Measurements from ENCODE around the gene NR5A2.

The NR5A2 gene

GRCh38 chr1:200027264-200027823 lies at the start of gene NR5A2:
Gene NR5A2 (plus strand): TSS chr1:200027710. CDS start chr1:200027848, 138 bp downstream.
- H3K9ac ChIP-seq (ENCODE audit: low read length) = peak within 1 kb of the TSS; percentile 70
- H3K36me3 ChIP-seq (ENCODE audit: insufficient read depth, low read length) = no peaks in the 10 kb centered on the region
- no peaks in the 10 kb centered on the region for H4K20me1 ChIP-seq (ENCODE audit: insufficient read depth, low read length)
- TF ChIP-seq CTCF (IDR thresholded peaks at IDR 0.05; ENCODE audit: low read length) (no peak), EZH2 (IDR thresholded peaks at IDR 0.05; ENCODE audit: borderline replicate concordance, low read length) (no peak)
- H2AFZ ChIP-seq (ENCODE audit: low read length) = no peak within 1 kb of the TSS
- peak within 1 kb of the TSS; percentile 81 for H3K4me2 ChIP-seq (ENCODE audit: low read length)
- H3K4me1 ChIP-seq (ENCODE audit: insufficient read depth, low read length, severe bottlenecking) = peaks cover 30% of the 10 kb centered on the region
- H3K27me3 ChIP-seq (ENCODE audit: insufficient read depth, low read length) = no peaks in the 10 kb centered on the region
- no peaks in the 10 kb centered on the region for H3K79me2 ChIP-seq (ENCODE audit: insufficient read depth, low read length)
- no peaks in the 10 kb centered on the region for H3K9me3 ChIP-seq (ENCODE audit: low read length)
- no peaks in the 10 kb centered on the region for H3K9me2 ChIP-seq (ENCODE audit: low read depth, low read length)
- H3F3A ChIP-seq (ENCODE audit: insufficient read depth, low read length) = no peaks in the 10 kb centered on the region
- peak within 1 kb of the TSS; percentile 75 for H3K27ac ChIP-seq (ENCODE audit: low read depth, low read length, poor library complexity, severe bottlenecking)
- H3K4me3 ChIP-seq (ENCODE audit: low read depth, low read length, poor library complexity, severe bottlenecking) = peak within 1 kb of the TSS; percentile 74

GRCh38 chr1:199978408-199978940 lies 49.0 kb upstream of the NR5A2 start:
- H3K9me2 ChIP-seq (ENCODE audit: low read depth, low read length) = no peaks in the 10 kb centered on the region
- no peak overlapping the region for H2AFZ ChIP-seq (ENCODE audit: low read length)
- H4K20me1 ChIP-seq (ENCODE audit: insufficient read depth, low read length) = no peaks in the 10 kb centered on the region

GRCh38 chr1:199979071-199979470 lies 48.4 kb upstream of the NR5A2 start:
- H3K27me3 ChIP-seq (ENCODE audit: insufficient read depth, low read length) = no peaks in the 10 kb centered on the region
- H3K9me3 ChIP-seq (ENCODE audit: low read length) = no peaks in the 10 kb centered on the region
- peak overlapping the region; percentile 38 for H3K4me2 ChIP-seq (ENCODE audit: low read length)
- no peaks in the 10 kb centered on the region for H3K79me2 ChIP-seq (ENCODE audit: insufficient read depth, low read length)
- H4K20me1 ChIP-seq (ENCODE audit: insufficient read depth, low read length) = no peaks in the 10 kb centered on the region
- no peak for TF ChIP-seq CTCF (IDR thresholded peaks at IDR 0.05; ENCODE audit: low read length)
- no peak for TF ChIP-seq EZH2 (IDR thresholded peaks at IDR 0.05; ENCODE audit: borderline replicate concordance, low read length)
- peaks cover 62% of the 10 kb centered on the region for H3K4me1 ChIP-seq (ENCODE audit: insufficient read depth, low read length, severe bottlenecking)
- peak overlapping the region; percentile 16 for H3K4me3 ChIP-seq (ENCODE audit: low read depth, low read length, poor library complexity, severe bottlenecking)
- no peak overlapping the region for H2AFZ ChIP-seq (ENCODE audit: low read length)
- no peaks in the 10 kb centered on the region; the same call in 1 of the 2 replicates for H3F3A ChIP-seq (ENCODE audit: insufficient read depth, low read length)
- H3K9ac ChIP-seq (ENCODE audit: low read length) = peak overlapping the region; percentile 53
- no peaks in the 10 kb centered on the region for H3K36me3 ChIP-seq (ENCODE audit: insufficient read depth, low read length)
- H3K27ac ChIP-seq (ENCODE audit: low read depth, low read length, poor library complexity, severe bottlenecking) = peak overlapping the region; percentile 96
- no peaks in the 10 kb centered on the region for H3K9me2 ChIP-seq (ENCODE audit: low read depth, low read length)

More at GRCh38 chr1:199978408-199978940, 49.0 kb upstream of the NR5A2 start:
- Histone ChIP-seq H3F3A (ENCODE audit: insufficient read depth, low read length) (no peaks in the 10 kb centered on the region; the same call in 1 of the 2 replicates), H3K79me2 (ENCODE audit: insufficient read depth, low read length) (no peaks in the 10 kb centered on the region), H3K9ac (ENCODE audit: low read length) (peak overlapping the region; percentile 53), H3K27ac (ENCODE audit: low read depth, low read length, poor library complexity, severe bottlenecking) (peak overlapping the region; percentile 96), H3K36me3 (ENCODE audit: insufficient read depth, low read length) (no peaks in the 10 kb centered on the region), H3K4me1 (ENCODE audit: insufficient read depth, low read length, severe bottlenecking) (peaks cover 68% of the 10 kb centered on the region), H3K4me2 (ENCODE audit: low read length) (peak overlapping the region; percentile 38), H3K4me3 (ENCODE audit: low read depth, low read length, poor library complexity, severe bottlenecking) (no peak overlapping the region), H3K27me3 (ENCODE audit: insufficient read depth, low read length) (no peaks in the 10 kb centered on the region), H3K9me3 (ENCODE audit: low read length) (no peaks in the 10 kb centered on the region)
- TF ChIP-seq CTCF (IDR thresholded peaks at IDR 0.05; ENCODE audit: low read length) (no peak), EZH2 (IDR thresholded peaks at IDR 0.05; ENCODE audit: borderline replicate concordance, low read length) (no peak)

Measured in OCI-LY1 (cell line).